Kidney epithelial cell (primary cell): ENCODE results near the gene CSN1S1. TPM values are rescaled to one million over a fixed set of nuclear protein-coding genes. Genes with fewer than 3 reads are reported as not detected.
A peak's percentile ranks its signal among the peaks of the same experiment; 100 is the strongest.
"Not testable (repeated sequence)": the region's sequence is repeated elsewhere in the genome, so short reads cannot be mapped to it uniquely, and the experiment has no call there.

Source experiments
- DNase-seq: peaks from one replicate; pipeline ENCODE4 v3.0.0-alpha.2; 2010; ENCODE audit warnings: low read depth
- H3K27me3 ChIP-seq: 2 replicates; pipeline ENCODE4 v1.6.0; 2011; ENCODE audit warnings: low read length; ENCODE audit not compliant: control insufficient read depth, insufficient read depth
- H3K36me3 ChIP-seq: 2 replicates; pipeline ENCODE4 v1.5.1; 2011; ENCODE audit warnings: low read length; ENCODE audit not compliant: control insufficient read depth, insufficient read depth
- H3K4me3 ChIP-seq: 2 replicates; pipeline ENCODE4 v1.5.1; 2011; ENCODE audit warnings: low read depth, mild to moderate bottlenecking, control low read depth, low read length
- total RNA-seq: library from RNA; depleted of rRNA; stranded (reverse); fragments of >200 nt; gene quantifications from 2 replicates; pipeline ENCODE4 v1.2.3, GENCODE V29; 2015
- TF ChIP-seq, protein P1 (sequence below): IDR thresholded peaks from 2 replicates; pipeline ENCODE4 v1.5.1; 2011; ENCODE audit warnings: mild to moderate bottlenecking, moderate library complexity, low read length, control low read depth, inconsistent platforms; ENCODE audit not compliant: insufficient read depth, poor library complexity, severe bottlenecking

The CSN1S1 gene
- total RNA-seq, 1 donor from 2014 or later, result not detected

- H3K27me3 ChIP-seq, result no peaks in the 10 kb centered on the region
- no peak overlapping the region for H3K4me3 ChIP-seq
- no peaks in the 10 kb centered on the region for H3K36me3 ChIP-seq
- no peak for DNase-seq
- TF ChIP-seq, protein P1, sequence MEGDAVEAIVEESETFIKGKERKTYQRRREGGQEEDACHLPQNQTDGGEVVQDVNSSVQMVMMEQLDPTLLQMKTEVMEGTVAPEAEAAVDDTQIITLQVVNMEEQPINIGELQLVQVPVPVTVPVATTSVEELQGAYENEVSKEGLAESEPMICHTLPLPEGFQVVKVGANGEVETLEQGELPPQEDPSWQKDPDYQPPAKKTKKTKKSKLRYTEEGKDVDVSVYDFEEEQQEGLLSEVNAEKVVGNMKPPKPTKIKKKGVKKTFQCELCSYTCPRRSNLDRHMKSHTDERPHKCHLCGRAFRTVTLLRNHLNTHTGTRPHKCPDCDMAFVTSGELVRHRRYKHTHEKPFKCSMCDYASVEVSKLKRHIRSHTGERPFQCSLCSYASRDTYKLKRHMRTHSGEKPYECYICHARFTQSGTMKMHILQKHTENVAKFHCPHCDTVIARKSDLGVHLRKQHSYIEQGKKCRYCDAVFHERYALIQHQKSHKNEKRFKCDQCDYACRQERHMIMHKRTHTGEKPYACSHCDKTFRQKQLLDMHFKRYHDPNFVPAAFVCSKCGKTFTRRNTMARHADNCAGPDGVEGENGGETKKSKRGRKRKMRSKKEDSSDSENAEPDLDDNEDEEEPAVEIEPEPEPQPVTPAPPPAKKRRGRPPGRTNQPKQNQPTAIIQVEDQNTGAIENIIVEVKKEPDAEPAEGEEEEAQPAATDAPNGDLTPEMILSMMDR, result peak; percentile 54
Observed at GRCh38 chr4:69896530-69897116, 34.2 kb upstream of the CSN1S1 start.

DNA sequence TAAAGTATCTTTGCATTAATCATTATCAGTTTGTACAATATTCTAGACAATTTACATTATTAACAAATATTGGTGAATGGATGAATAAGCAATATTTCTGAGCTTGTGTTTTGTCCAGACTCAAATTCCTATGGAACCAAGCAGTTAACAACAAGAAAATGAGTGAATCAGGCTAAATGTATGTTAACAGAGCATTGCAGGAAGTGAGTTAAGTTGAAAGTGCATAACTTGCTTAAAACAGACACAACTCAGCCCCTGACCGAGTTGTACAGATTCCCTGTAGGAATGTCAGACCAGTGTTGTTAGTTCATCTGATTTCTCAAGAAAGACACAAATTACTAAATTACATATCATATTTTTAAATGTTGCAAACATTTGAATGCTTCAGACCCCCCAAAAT is 23.7 kb upstream of the CSN1S1 start:
- no peak for DNase-seq

DNA sequence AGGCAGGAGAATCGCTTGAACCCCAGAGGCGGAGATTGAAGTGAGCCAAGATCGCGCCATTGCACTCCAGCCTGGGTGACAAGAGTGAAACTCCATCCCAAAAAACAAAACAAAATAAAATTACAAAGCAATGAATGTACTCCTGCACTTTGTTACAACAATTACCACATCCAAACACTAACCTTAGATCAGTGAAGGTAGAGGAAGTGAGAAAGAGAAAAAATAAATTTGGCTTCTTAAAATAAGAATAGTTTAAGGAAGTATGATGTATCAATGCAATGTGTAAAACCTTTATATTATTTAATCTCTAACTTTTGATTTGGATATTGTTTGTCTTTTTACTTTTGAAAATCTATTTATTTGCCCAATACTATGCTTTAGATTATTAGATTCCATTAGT is 21.7 kb upstream of the CSN1S1 start:
- Histone ChIP-seq H3K4me3 (no peak overlapping the region), H3K36me3 (no peaks in the 10 kb centered on the region), H3K27me3 (no peaks in the 10 kb centered on the region)
- TF ChIP-seq, protein P1, result no peak
- DNase-seq, result no peak

More for the DNA sequence above, 23.7 kb upstream of the CSN1S1 start:
- Histone ChIP-seq H3K36me3 (no peaks in the 10 kb centered on the region), H3K27me3 (no peaks in the 10 kb centered on the region), H3K4me3 (no peak overlapping the region)
- TF ChIP-seq, protein P1, result no peak

DNA sequence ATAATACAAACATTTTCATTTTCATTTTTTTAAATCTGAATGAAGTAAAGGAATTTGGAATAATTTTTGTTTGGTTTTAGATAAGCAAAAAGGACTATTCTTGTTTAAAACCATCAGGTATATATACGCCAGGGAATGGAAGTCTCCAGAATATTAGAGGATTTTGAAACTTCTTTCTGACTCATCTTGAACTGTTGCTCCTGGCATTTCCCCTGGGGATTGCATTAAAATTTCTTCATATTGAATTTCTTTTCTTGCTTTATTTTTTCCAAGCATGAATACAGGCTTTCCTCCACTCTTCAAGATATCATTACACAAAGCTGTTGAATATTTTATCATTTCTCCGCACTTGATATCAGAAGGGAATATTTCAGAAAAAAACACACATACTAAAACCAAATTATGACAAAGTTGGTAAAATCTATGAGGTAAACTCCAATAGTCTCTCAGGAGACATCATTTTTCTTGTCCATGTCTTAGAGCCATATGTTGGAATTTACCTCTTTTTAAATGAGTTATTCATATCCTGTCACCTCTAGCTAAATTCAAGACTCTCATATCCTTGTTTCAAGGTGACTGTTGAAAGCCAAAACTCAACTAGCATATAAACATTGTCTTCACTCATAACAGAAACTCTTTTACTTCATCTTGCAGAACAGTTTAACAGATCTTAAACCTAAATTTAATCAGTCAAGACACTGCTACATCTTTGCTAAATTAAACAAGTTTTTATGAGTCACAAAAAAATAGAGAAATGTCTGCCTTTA is 20.7 kb upstream of the CSN1S1 start:
- Histone ChIP-seq H3K36me3 (no peaks in the 10 kb centered on the region), H3K4me3 (no peak overlapping the region), H3K27me3 (no peaks in the 10 kb centered on the region)
- DNase-seq, result no peak
- TF ChIP-seq, protein P1, result no peak

DNA sequence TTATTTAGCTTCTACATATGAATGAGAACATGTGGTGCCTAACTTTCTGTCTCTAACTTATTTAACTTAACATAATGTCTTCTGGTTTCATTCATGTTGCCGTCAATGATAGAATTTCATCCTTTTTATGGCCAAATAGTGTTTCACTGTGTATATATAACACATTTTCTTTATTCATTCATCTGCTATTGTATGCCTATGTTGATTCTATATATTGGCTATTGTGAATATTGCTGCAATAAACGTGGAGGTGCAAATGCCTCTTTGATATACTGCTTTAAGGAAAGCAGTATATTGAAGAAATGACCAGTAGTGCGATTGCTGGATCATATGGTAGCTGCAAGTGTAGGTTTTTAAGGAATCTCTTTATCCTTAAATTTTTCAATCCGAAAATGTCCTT is 10.0 kb upstream of the CSN1S1 start:
- TF ChIP-seq, protein P1, result no peak
- no peak overlapping the region for H3K4me3 ChIP-seq
- no peaks in the 10 kb centered on the region for H3K27me3 ChIP-seq
- DNase-seq, result no peak
- no peaks in the 10 kb centered on the region for H3K36me3 ChIP-seq

GRCh38 chr4:69923782-69924410 is 7.0 kb upstream of the CSN1S1 start:
- not testable (repeated sequence) for DNase-seq, H3K27me3 ChIP-seq, H3K4me3 ChIP-seq, H3K36me3 ChIP-seq
